Hematopoietic multipotent progenitor cell treated with erythropoietin and hydrocortisone succinate and interleukin-3 and kit ligand, for 17 days (in vitro differentiated cells): ENCODE results near the gene XAB2.

ENCODE experiments used
- DNase-seq: peaks from one replicate; pipeline ENCODE4 v3.0.0-alpha.2; 2015; ENCODE audit warnings: low spot score

Gene XAB2

GRCh38 chr19:7611541-7612279 is 17.6 kb downstream of the XAB2 start:
- DNase-seq, result no peak

GRCh38 chr19:7610491-7611240 is 18.7 kb downstream of the XAB2 start:
- DNase-seq, result no peak

GRCh38 chr19:7607874-7608560 is 21.3 kb downstream of the XAB2 start:
- no peak for DNase-seq

GRCh38 chr19:7607212-7607873 is 22.0 kb downstream of the XAB2 start:
- no peak for DNase-seq

- DNase-seq, result no peak
Measured at GRCh38 chr19:7606289-7606688, 23.1 kb downstream of the XAB2 start.

- peak; percentile 62 for DNase-seq
Measured at GRCh38 chr19:7605490-7606222, 23.7 kb downstream of the XAB2 start.

GRCh38 chr19:7603919-7604318 is 25.4 kb downstream of the XAB2 start:
- DNase-seq, result no peak

GRCh38 chr19:7602935-7603497 is 26.3 kb downstream of the XAB2 start:
- no peak for DNase-seq

GRCh38 chr19:7602240-7602934 is 27.0 kb downstream of the XAB2 start:
- DNase-seq, result no peak

- DNase-seq, result no peak
Measured at GRCh38 chr19:7600721-7601120, 28.6 kb downstream of the XAB2 start.

- no peak for DNase-seq
Measured at GRCh38 chr19:7598180-7598579, 31.2 kb downstream of the XAB2 start.

- no peak for DNase-seq
Measured at GRCh38 chr19:7597689-7598088, 31.7 kb downstream of the XAB2 start.

GRCh38 chr19:7596211-7596937 is 33.0 kb downstream of the XAB2 start:
- no peak for DNase-seq

- no peak for DNase-seq
Measured at GRCh38 chr19:7595466-7596133, 33.7 kb downstream of the XAB2 start, which contains the start of gene CAMSAP3. CAMSAP3 (plus strand) TSS chr19:7595863; CDS start chr19:7596003, 140 bp downstream.

- DNase-seq, result no peak
Measured at GRCh38 chr19:7590256-7590655, 39.1 kb downstream of the XAB2 start.

GRCh38 chr19:7589822-7590221 is 39.5 kb downstream of the XAB2 start:
- no peak for DNase-seq

- no peak for DNase-seq
Measured at GRCh38 chr19:7582446-7582845, 46.9 kb downstream of the XAB2 start.

- DNase-seq, result no peak
Measured at GRCh38 chr19:7579182-7579581, 50.2 kb downstream of the XAB2 start.

GRCh38 chr19:7578127-7578526 is 51.2 kb downstream of the XAB2 start:
- no peak for DNase-seq
